ENCODE data around the gene WWC2.
"Not testable (repeated sequence)": the region's sequence is repeated elsewhere in the genome, so short reads cannot be mapped to it uniquely, and the experiment has no call there.

The WWC2 gene

DNA sequence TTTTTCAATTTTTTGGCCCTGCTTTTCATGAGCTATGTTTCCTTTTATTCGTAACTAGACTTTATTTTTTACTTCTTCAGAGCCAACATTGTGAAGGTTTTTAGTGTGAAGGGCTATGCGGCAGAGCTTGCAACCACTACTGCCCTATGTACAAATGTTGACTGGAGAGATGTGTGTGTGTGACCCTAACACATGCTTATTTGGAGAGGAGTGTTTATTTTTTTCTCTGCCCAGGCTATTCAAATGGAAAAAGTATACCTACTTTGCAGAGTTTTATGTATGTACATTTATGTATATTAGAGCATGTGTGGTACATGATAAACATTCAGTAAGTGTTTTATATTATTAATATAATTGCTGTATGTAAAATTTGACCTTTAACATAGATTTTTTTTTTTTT lies 86.5 kb downstream of the WWC2 start:
- DNase-seq (ENCODE audit: low read depth): no peak
- TF ChIP-seq, protein P1, sequence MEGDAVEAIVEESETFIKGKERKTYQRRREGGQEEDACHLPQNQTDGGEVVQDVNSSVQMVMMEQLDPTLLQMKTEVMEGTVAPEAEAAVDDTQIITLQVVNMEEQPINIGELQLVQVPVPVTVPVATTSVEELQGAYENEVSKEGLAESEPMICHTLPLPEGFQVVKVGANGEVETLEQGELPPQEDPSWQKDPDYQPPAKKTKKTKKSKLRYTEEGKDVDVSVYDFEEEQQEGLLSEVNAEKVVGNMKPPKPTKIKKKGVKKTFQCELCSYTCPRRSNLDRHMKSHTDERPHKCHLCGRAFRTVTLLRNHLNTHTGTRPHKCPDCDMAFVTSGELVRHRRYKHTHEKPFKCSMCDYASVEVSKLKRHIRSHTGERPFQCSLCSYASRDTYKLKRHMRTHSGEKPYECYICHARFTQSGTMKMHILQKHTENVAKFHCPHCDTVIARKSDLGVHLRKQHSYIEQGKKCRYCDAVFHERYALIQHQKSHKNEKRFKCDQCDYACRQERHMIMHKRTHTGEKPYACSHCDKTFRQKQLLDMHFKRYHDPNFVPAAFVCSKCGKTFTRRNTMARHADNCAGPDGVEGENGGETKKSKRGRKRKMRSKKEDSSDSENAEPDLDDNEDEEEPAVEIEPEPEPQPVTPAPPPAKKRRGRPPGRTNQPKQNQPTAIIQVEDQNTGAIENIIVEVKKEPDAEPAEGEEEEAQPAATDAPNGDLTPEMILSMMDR (conservative IDR thresholded peaks at IDR 0.05; ENCODE audit: low read depth, low read length): no peak

GRCh38 chr4:183186813-183187212 lies 87.8 kb downstream of the WWC2 start:
- no peak for DNase-seq (ENCODE audit: low read depth)
- no peak overlapping the region for H3K4me3 ChIP-seq (ENCODE audit: low read depth, low read length)
- TF ChIP-seq, protein P1 (conservative IDR thresholded peaks at IDR 0.05; ENCODE audit: low read depth, low read length): no peak

More for the DNA sequence above, 86.5 kb downstream of the WWC2 start:
- no peak overlapping the region for H3K4me3 ChIP-seq (ENCODE audit: low read depth, low read length)

GRCh38 chr4:183190900-183191527 lies 92.0 kb downstream of the WWC2 start:
- H3K4me3 ChIP-seq (ENCODE audit: low read depth, low read length): no peak overlapping the region
- TF ChIP-seq, protein P1 (conservative IDR thresholded peaks at IDR 0.05; ENCODE audit: low read depth, low read length): no peak
- DNase-seq (ENCODE audit: low read depth): no peak

DNA sequence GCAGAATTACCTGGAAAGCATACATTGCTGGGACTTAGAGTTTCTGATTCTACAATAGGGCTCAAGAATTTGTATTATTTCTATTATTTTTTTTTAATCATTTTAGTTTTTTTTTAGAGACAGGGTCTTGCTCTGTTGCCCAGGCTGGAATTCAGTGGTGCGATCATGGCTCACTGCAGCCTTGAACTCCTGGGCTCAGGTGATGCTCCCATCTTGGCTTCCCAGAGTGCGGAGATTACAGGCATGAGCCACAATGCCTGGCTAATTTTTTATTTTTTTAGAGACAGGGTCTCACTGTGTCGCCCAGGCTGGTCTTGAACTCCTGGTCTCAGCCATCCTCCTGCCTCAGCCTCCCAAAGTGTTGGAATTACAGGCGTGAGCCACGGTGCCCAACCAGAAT lies 92.6 kb downstream of the WWC2 start:
- no peak for DNase-seq (ENCODE audit: low read depth)
- H3K4me3 ChIP-seq (ENCODE audit: low read depth, low read length): no peak overlapping the region
- TF ChIP-seq, protein P1 (conservative IDR thresholded peaks at IDR 0.05; ENCODE audit: low read depth, low read length): no peak

DNA sequence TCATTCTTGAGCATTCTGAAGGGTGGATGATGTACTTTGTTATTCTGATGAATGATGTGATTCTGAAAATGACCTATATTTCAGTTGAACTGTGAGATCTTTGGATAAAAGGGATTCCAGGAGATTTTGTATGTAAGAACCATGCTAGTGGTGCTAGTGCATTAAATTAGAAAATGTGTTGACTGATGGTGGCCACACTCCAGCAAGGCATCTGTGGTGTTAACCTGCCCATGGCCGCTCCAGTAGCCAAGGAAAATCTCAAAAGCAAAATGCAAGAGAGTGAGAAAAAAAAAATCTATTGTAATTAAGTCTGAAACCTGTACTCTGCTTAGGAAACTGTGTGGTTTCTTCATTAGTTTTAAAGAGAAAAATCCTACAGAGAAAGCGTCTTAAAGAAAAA lies 93.5 kb downstream of the WWC2 start:
- DNase-seq (ENCODE audit: low read depth): no peak
- TF ChIP-seq, protein P1 (conservative IDR thresholded peaks at IDR 0.05; ENCODE audit: low read depth, low read length): no peak
- H3K4me3 ChIP-seq (ENCODE audit: low read depth, low read length): no peak overlapping the region

- DNase-seq (ENCODE audit: low read depth); H3K4me3 ChIP-seq (ENCODE audit: low read depth, low read length): not testable (repeated sequence)
Observed at GRCh38 chr4:183193730-183194338, 94.8 kb downstream of the WWC2 start.

DNA sequence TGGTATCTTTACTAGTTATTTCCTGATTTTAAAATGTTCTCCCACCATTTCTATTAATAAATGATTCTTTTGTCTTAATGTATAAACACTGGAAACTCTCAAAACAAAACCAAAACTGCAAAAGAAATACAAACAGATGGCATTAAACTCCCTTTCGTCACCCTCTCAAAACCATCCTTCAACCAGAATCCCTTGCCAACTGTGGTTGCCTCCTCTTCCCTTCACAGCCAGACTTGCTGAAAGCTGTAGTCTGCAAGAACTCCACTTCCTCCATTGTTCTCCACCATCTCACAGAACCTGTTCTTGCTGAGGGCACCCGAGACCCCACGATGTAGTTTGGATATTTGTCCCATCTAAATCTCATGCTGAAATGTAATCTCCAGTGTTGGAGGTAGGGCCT lies 96.5 kb downstream of the WWC2 start:
- TF ChIP-seq, protein P1 (conservative IDR thresholded peaks at IDR 0.05; ENCODE audit: low read depth, low read length): no peak
- DNase-seq (ENCODE audit: low read depth): no peak

More for the DNA sequence above, 96.5 kb downstream of the WWC2 start:
- no peak overlapping the region for H3K4me3 ChIP-seq (ENCODE audit: low read depth, low read length)

Data from choroid plexus epithelial cell (primary cell).